HG03378 (cell line): ENCODE results near the gene FN3K.

ENCODE experiments used
- ATAC-seq: cut with Tn5 transposase; IDR thresholded peaks from one replicate; pipeline ENCODE4 v1.9.1; 2021; ENCODE audit warnings: mild to moderate bottlenecking, moderate library complexity; ENCODE audit not compliant: unreplicated experiment

FN3K gene

DNA sequence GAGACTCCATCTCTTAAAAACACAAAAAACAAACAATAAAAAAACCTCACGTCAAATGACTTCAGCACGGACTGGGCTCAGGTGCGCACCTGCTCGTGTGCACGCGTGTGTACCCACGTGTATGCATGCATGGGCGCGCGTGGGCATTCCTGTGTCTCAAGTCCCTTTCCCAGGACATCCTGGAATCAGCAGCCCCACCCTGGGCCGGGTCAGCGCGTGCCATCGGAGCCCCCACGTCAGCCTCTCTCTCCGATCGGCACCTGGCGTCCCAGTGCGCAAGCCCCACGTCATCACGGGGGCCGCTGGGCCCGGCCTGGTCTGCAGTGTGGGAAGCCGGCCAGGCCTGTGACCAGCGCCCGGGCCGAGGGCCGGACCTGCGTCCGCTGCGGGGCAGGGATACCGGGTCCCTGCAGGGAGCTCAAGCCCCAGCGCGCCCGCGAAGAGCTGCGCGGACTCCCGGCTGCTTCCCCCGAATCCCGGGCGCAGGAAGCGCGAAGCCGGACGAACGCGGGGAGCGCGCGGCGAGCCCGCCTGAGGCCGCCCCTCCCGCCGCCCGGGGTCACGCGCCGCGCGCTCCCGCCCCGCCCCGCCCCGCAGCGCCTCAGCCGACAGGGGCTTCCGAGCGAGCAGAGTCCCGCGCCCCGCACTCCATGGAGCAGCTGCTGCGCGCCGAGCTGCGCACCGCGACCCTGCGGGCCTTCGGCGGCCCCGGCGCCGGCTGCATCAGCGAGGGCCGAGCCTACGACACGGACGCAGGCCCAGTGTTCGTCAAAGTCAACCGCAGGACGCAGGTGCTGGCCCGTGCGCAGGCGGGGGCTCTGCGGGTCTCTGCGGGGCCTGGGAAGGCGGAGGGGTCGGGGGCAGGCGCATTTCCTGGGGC lies at the start of gene FN3K:
FN3K (plus strand) TSS at position 629 of the 880 bp plus-strand sequence; CDS start at position 651, 22 bp downstream.
- ATAC-seq = no peak

GRCh38 chr17:82686366-82687324 lies 48.8 kb upstream of the FN3K start:
- no peak for ATAC-seq

DNA sequence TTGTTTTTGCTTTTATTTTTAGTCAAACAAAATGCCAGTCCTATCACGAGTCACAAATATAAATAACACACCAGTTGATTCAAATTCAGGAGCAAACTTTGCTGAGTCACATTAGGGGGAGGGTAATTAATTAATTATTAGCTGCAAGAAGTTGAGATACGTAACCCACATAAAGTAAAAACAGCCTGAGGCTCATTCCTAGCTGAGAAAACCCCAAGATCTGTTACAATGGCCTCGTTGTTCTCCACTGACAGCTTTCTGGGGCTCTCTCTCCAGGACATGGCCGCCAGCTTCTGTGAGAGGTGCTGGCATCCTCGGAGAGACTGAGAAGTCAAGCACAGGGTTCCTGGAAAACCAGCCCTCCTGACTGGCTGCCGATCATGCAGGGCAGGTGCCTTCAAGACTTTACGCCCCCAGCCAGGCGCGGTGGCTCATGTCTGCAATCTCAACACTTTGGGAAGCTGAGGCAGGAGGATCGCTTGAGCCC lies 48.0 kb upstream of the FN3K start:
- ATAC-seq = no peak

DNA sequence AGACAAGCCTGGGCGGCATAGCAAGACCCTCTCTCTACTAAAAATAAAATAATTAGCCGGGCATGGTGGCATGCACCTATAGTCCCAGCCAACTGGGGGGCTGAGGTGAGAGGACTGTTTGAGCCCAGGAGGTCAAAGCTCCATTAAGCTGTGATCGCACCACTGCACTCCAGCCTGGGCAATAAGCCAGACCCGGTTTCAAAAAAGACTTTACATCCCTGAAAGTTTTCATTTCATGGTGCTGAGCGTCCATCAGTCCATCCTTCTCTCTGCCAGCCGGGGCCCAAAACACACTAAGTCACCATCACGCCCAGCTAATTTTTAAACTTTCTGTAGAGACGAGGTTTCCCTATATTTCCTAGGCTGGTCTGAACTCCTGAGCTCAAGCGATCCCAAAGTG lies 47.5 kb upstream of the FN3K start:
- ATAC-seq = no peak

DNA sequence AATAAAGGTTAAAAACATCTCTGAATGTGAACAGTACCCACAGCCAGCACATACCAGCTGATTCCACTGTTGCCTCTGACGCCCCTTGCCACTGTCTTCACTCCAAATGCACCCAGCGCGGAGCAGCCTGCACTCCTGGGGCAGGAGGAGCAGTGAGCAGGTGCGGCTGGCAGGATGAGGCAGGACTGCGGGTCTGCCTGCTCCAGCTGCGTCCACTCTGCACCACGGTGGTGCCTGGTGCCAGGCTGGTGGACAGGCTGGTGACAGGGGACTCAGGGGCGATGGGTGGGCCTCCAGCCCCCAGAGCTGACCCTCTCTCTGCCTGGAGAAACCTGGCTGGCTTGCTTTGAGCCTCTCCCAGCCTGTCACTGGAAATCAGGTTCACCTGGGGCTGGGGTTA lies 46.3 kb upstream of the FN3K start:
- no peak for ATAC-seq

GRCh38 chr17:82690786-82691489 lies 44.5 kb upstream of the FN3K start:
- ATAC-seq = no peak

DNA sequence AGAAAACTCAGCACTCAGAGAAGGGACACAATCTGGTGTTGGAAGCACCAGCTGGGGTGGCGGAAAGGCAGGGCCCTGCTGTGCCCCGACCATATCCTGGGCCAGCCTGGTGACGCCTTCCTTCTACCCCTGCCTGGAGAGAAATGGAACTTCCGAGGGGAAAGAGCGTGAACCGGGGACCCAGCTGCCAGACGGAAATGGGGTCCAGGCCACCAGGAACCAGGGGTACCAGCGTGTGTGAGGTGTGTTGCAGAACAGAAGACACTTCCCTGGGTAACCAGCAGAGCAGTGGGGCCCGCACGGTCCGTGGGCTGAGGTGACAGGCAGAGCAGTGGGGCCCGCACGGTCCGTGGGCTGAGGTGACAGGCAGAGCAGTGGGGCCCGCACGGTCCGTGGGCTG lies 43.7 kb upstream of the FN3K start:
- ATAC-seq = no peak

GRCh38 chr17:82692268-82692667 lies 43.1 kb upstream of the FN3K start:
- no peak for ATAC-seq

GRCh38 chr17:82693168-82693867 lies 42.1 kb upstream of the FN3K start:
- ATAC-seq = no peak

- ATAC-seq = no peak
Observed at GRCh38 chr17:82694647-82695046, 40.8 kb upstream of the FN3K start.

- no peak for ATAC-seq
Observed at GRCh38 chr17:82696259-82696658, 39.2 kb upstream of the FN3K start.

DNA sequence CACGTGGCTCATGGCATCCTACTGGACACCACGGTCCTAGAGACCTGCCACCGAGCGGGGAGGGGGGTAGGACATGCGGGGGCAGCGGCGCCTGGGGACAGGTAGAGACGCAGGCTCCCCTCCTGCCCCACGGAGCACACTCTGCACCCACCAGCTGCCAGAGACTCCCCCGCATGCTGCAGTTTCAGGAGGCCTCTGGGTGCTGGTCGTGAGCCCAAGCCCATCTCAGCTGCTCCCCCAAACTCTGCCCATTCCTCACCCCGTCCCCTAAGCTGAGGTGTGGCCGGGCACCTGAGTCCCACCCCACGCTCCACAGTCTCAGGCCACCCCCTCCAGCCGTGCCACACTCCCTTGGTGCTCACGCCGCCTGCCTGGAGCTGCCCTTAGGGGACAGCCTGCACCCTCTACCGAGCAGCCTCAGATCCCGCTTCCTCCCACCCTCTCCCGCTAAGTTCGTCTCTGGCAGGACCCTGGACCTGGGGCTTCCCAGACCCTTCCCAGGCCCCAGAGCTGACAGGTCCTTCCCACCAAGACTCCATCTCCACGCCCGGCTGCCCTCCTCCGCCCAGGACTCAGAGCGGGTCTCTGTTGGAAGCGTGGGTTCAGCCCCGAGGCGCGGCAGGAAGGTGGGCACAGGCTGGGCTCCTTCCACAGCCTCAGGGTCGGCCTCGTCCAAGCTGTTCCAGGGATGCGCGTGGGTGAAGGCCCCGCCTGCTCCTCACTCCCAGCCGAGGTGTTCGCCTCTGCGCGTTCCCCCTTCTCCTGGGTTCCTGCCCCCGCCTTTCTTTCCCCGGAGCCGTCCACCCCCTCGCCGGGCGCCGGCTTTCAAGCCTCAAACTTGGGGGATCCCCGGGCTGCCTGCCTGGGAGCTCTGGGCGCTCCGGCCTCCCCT lies 38.3 kb upstream of the FN3K start:
- ATAC-seq = no peak

DNA sequence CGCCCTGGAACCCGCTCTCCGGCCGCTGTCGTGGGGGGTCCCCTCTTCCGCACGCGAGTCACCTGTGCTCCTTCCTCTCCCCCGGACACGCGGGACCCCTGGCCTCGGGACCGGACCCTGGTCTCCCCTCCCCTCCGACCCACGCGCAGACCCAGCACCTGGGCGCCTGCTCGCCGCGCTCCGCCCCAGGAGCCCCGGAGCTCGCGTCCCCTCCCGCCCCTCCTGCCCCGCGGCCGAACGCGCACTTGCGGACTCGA lies 37.7 kb upstream of the FN3K start:
- no peak for ATAC-seq

DNA sequence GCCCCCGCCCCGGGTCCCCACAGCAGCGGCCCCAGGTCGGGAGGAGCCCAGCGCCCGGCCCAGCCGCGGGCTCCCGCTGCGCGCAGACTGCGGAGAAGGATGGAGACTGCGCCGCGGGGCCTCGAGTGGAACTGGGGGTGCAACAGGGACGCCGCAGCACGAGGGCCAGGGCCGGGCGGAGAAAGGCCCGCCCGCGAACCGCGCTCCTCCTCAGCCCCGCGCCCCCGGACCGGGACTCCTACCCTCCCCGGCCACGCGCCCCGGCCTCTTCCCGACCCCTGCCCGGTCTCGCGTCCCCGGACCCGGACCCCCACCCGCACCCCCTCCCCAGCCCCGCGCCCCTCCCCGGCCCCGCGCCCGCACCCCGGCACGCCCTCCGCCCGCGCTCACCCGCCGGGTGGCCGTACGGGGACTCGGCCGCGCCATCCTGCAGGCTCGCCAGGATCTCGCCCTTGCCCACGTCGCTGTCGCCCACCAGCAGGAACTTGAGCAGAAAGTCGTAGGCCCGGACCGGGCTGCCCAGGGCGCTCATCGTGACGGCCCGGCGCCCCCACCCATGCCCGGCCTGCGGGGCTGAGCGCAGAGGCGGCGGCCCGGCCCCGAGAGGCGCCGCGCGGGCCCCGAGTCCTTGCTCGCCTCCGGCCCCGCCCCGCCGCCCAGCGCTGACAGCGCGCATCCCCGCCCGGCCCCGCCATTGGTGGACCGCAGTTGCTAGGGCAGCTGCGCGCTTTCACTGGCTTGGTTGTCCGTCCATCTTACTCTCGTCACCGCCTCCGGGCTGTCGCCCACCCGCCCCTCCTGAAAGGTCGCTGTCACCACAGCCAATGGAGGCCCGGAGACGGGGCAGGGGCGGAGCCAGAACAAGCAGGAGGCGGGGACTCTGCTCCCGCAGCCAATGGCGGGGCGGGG lies 37.1 kb upstream of the FN3K start, which contains the start of gene RAB40B:
RAB40B (minus strand) TSS at position 634 of the 909 bp plus-strand sequence; CDS start at position 532, 102 bp downstream.
- ATAC-seq = peak; percentile 94

- ATAC-seq = peak; percentile 8
Observed at GRCh38 chr17:82698974-82699442, 36.4 kb upstream of the FN3K start.

GRCh38 chr17:82699551-82699950 lies 35.9 kb upstream of the FN3K start:
- no peak for ATAC-seq

DNA sequence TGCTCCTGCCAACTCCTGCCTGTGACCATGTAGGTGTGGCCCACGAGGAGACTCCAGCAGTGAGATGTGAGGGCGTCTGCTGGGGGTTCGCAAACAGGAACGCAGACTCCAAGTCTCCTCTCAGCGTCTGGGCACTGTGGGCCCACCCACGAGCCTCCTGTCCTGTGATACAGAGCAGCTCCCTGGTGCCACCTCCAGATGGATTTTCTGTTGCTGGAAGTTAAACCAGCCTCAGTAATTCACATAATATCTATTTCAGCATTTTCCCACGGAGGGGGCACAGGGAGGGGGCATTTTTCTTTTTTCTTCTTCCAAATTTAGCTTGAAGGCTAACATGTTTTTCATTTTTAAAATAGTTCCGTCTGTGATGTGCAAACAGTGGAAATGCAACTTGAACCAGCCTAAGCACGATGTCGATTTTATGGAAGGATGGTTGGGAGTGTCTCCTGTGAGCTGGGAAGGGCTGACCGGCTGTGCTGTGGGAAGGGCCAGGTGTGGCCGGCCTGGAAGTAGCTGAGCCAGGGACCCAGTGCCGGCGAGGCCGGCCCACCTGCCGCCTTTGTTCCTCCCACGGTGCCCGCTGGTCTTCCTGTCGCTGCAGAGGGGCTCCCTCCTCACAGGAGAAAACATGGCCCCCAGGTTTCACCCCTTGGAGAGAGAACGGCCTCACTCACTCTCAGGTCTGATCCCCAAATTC lies 33.0 kb upstream of the FN3K start:
- no peak for ATAC-seq
